ENCODE results near the gene PRCP. TPM values are rescaled to one million over a fixed set of nuclear protein-coding genes. Genes with fewer than 3 reads are reported as not detected.

PRCP gene
- total RNA-seq, 1 experiment from 2014 or later = 56.7 TPM

- H3K23me2 ChIP-seq (ENCODE audit: insufficient read length, low read depth, low read length, poor library complexity, severe bottlenecking) = no peaks in the 10 kb centered on the region
- H4K5ac ChIP-seq (ENCODE audit: insufficient read length, low read depth, low read length) = no peak overlapping the region
- H3K9ac ChIP-seq (ENCODE audit: extremely low read depth, insufficient read length, low read length) = no peak overlapping the region
- no peaks in the 10 kb centered on the region for H3K79me1 ChIP-seq (ENCODE audit: insufficient read depth, low read depth, low read length, poor library complexity, severe bottlenecking)
- no peak overlapping the region for H3K4me2 ChIP-seq (ENCODE audit: insufficient read depth, insufficient read length, low read length)
- no peak overlapping the region for H2BK5ac ChIP-seq (ENCODE audit: insufficient read length, low read length)
- no peak overlapping the region for H2BK15ac ChIP-seq (ENCODE audit: low read depth, low read length)
- H2BK20ac ChIP-seq (ENCODE audit: low read depth, low read length, poor library complexity, severe bottlenecking) = no peak overlapping the region
- H3K23ac ChIP-seq (ENCODE audit: insufficient read length, low read depth, low read length) = no peak overlapping the region
- H3K56ac ChIP-seq (ENCODE audit: insufficient read length, low read depth, low read length) = no peak overlapping the region
- H3T11ph ChIP-seq (ENCODE audit: low read length) = no peak overlapping the region
- H3K4me1 ChIP-seq (ENCODE audit: insufficient read depth, low read length) = no peaks in the 10 kb centered on the region
- no peaks in the 10 kb centered on the region for H4K20me1 ChIP-seq (ENCODE audit: control insufficient read depth, insufficient read depth, insufficient read length)
- no peaks in the 10 kb centered on the region for H3K79me2 ChIP-seq (ENCODE audit: insufficient read depth, low read length)
- no peak overlapping the region for H4K8ac ChIP-seq (replicated peaks; ENCODE audit: insufficient read length, low read depth, low read length)
- no peak overlapping the region for H2AFZ ChIP-seq (ENCODE audit: low read length)
- no peak overlapping the region for H3K4me3 Mint-ChIP-seq
- no peak overlapping the region for H3K14ac ChIP-seq (ENCODE audit: insufficient read depth, low read length)
- no CpG with 5 or more reads among the region's 10 CpGs for WGBS (ENCODE audit: extremely low coverage, insufficient read length, low lambda C conversion rate)
- no peak overlapping the region for H2BK12ac ChIP-seq (ENCODE audit: insufficient read length, low read depth, low read length)
- H3K27ac Mint-ChIP-seq = peak overlapping the region in 2 of 3 experiments; percentile 37 to 56; a peak in 1 of 7 replicates
- no peaks in the 10 kb centered on the region for H3K27me3 ChIP-seq (ENCODE audit: insufficient read depth, low read length)
- H4K91ac ChIP-seq (ENCODE audit: insufficient read length, low read depth, low read length) = no peak overlapping the region
- no peak overlapping the region for H2BK120ac ChIP-seq (ENCODE audit: low read depth, low read length, poor library complexity, severe bottlenecking)
- peak; percentile 75 for DNase-seq
- H3K4ac ChIP-seq (ENCODE audit: low read depth, low read length) = no peak overlapping the region
- no peak overlapping the region for H3K27ac ChIP-seq (ENCODE audit: insufficient read length, low read depth, low read length)
- H3K27me3 Mint-ChIP-seq (ENCODE audit: low read depth) = no peaks in the 10 kb centered on the region
- H2AK5ac ChIP-seq (ENCODE audit: insufficient read length, low read length) = no peak overlapping the region
- H3K18ac ChIP-seq (ENCODE audit: insufficient read length, low read depth, low read length) = no peak overlapping the region
- H3K9me3 ChIP-seq (ENCODE audit: control insufficient read depth, low read depth, low read length) = no peaks in the 10 kb centered on the region
- H3K4me1 Mint-ChIP-seq = peaks cover 2 to 13% of the 10 kb centered on the region in 2 experiments
- TF ChIP-seq CTCF (conservative IDR thresholded peaks at IDR 0.05) = peak; percentile 81
- no peaks in the 10 kb centered on the region for H3K9me3 Mint-ChIP-seq
- H3K36me3 Mint-ChIP-seq (ENCODE audit: insufficient read depth in 1 of 3, low read depth in 3 of 3) = no peaks in the 10 kb centered on the region
Observed at GRCh38 chr11:82867495-82868082, 32.6 kb downstream of the PRCP start.
